HepG2 (cell line): ENCODE results near the gene DDX6. TPM values are rescaled to one million over a fixed set of nuclear protein-coding genes. Genes with fewer than 3 reads are reported as not detected.

Source experiments
- ATAC-seq: fragments of 200-7000 bp; cut with Tn5 transposase; 3 replicates; pipeline ENCODE4 v1.9.1; 2020; ENCODE audit warnings: mild to moderate bottlenecking, moderate library complexity
- BruUV-seq: library from RNA; stranded (reverse); fragments of 400-500 nt; replicated peaks from 2 replicates; lab custom pipeline; 2021; lab: Mats Ljungman, UMichigan
- CTCF ChIA-PET: fragments of 300-600 bp; formaldehyde crosslinking; extraction: SDS; loops from one replicate; lab custom pipeline; 2021; ENCODE audit warnings: low total read pairs, inconsistent platforms, low intra/inter-chr PET ratio; lab: Yijun Ruan, JAX
- POLR2A ChIA-PET: fragments of 350-600 bp; sonication (Branson Sonifier 250); formaldehyde crosslinking; loops from one replicate; lab custom pipeline; 2020; ENCODE audit warnings: antibody characterized with exemption, inconsistent platforms; lab: Yijun Ruan, JAX
- DNase-seq: peaks from one replicate; pipeline ENCODE4 v3.0.0-alpha.2; 2015; ENCODE audit warnings: low spot score
- FAIRE-seq: peaks from 3 replicates; lab custom pipeline; 2011; peaks lifted over from hg19 to GRCh38; lab: Jason Lieb, UNC
- H2AFZ ChIP-seq: one replicate; pipeline ENCODE4 v1.6.1; 2011; ENCODE audit warnings: low read length, inconsistent platforms
- H3K27ac ChIP-seq: fragments of 300-600 bp; 3 replicates; pipeline ENCODE4 v1.8.0; 2011; ENCODE audit warnings: mixed run types, mild to moderate bottlenecking, mixed read lengths, low read length, inconsistent platforms; ENCODE audit not compliant: insufficient read depth; ENCODE audit errors: extremely low read length
- H3K27me3 ChIP-seq, 2 experiments: fragments of 200-600 bp in 1 of 2; 2 replicates in 1 of 2; 3 replicates in 1 of 2; pipeline versions ENCODE4 v1.6.0 to v1.8.0; 2011; ENCODE audit warnings: low read length in 2 of 2, mild to moderate bottlenecking in 2 of 2, moderate library complexity in 2 of 2, inconsistent platforms in 1 of 2; ENCODE audit not compliant: insufficient read depth in 2 of 2, control insufficient read depth in 1 of 2
- H3K36me3 ChIP-seq, 2 experiments: fragments of 200-600 bp in 1 of 2; replicated peaks in 1 of 2; 2 replicates in 1 of 2; 3 replicates in 1 of 2; pipeline versions ENCODE4 v1.5.1 to v1.8.0; 2011; ENCODE audit warnings: low read length in 2 of 2, inconsistent platforms in 1 of 2; ENCODE audit not compliant: insufficient read depth in 2 of 2, control insufficient read depth in 1 of 2
- H3K4me1 ChIP-seq: 2 replicates; pipeline ENCODE4 v1.5.1; 2012; ENCODE audit warnings: low read length, inconsistent platforms; ENCODE audit not compliant: insufficient read depth
- H3K4me2 ChIP-seq: 2 replicates; pipeline ENCODE4 v1.6.0; 2011; ENCODE audit warnings: low read depth, low read length, inconsistent platforms
- H3K4me3 ChIP-seq, 3 experiments: fragments of 200-600 bp in 1 of 3; sonication (generic), shearing (Covaris generic) in 1 of 3; replicated peaks in 1 of 3; 2 replicates each; pipeline ENCODE4 v1.5.1; 2011 to 2016; ENCODE audit warnings: low read length in 3 of 3, inconsistent platforms in 2 of 3, low read depth in 2 of 3, mild to moderate bottlenecking in 2 of 3, control low read depth in 1 of 3, mixed read lengths in 1 of 3; ENCODE audit not compliant: insufficient read depth in 1 of 3
- H3K79me2 ChIP-seq: one replicate; pipeline ENCODE4 v1.6.1; 2011; ENCODE audit warnings: low read length, inconsistent platforms; ENCODE audit not compliant: insufficient read depth
- H3K9ac ChIP-seq: 2 replicates; pipeline ENCODE4 v1.6.0; 2011; ENCODE audit warnings: mild to moderate bottlenecking, low read depth, low read length, inconsistent platforms; ENCODE audit not compliant: insufficient read depth
- H3K9me3 ChIP-seq: 2 replicates; pipeline ENCODE4 v1.5.1; 2012; ENCODE audit warnings: mild to moderate bottlenecking, low read length
- H4K20me1 ChIP-seq: 2 replicates; pipeline ENCODE4 v1.6.0; 2011; ENCODE audit warnings: inconsistent platforms, mild to moderate bottlenecking, low read length, moderate library complexity; ENCODE audit not compliant: insufficient read depth
- ARID5B ChIP-seq: IDR thresholded peaks from 2 replicates; pipeline ENCODE4 v1.4.0; 2020; ENCODE audit warnings: mild to moderate bottlenecking, missing genetic modification reagents
- LCORL ChIP-seq, 2 experiments: fragments of 450-650 bp in 1 of 2; sonication (generic) in 1 of 2; formaldehyde crosslinking in 1 of 2; IDR thresholded peaks; 2 replicates each; pipeline versions ENCODE4 v1.5.0 to v1.6.1; 2017 to 2020; ENCODE audit warnings: antibody characterized with exemption in 1 of 2, missing genetic modification reagents in 1 of 2
- MEIS1 ChIP-seq: sonication (generic); formaldehyde crosslinking; IDR thresholded peaks from 2 replicates; pipeline ENCODE4 v1.9.0; 2021; ENCODE audit warnings: mild to moderate bottlenecking, missing genetic modification reagents, moderate library complexity, borderline replicate concordance
- NR2F6 ChIP-seq, 2 experiments: IDR thresholded peaks; 2 replicates each; pipeline ENCODE4 v1.6.1; 2016; ENCODE audit warnings: antibody characterized with exemption in 1 of 2, mild to moderate bottlenecking in 1 of 2
- RARA ChIP-seq: IDR thresholded peaks from 2 replicates; pipeline ENCODE4 v1.6.1; 2016; ENCODE audit warnings: missing genetic modification reagents, missing compliant biosample characterization
- RXRA ChIP-seq: sonication (generic); formaldehyde crosslinking; IDR thresholded peaks from 2 replicates; pipeline ENCODE4 v1.5.1; 2020; ENCODE audit warnings: missing genetic modification reagents
- SOX13 ChIP-seq, 3 experiments: fragments of 450-650 bp in 1 of 3; sonication (generic) in 1 of 3; formaldehyde crosslinking in 1 of 3; IDR thresholded peaks in 2 of 3; conservative IDR thresholded peaks in 1 of 3; 2 replicates each; pipeline versions ENCODE4 v1.5.0 to v1.6.1; 2016 to 2020; ENCODE audit warnings: antibody characterized with exemption in 1 of 3, mild to moderate bottlenecking in 1 of 3, missing compliant biosample characterization in 1 of 3, missing genetic modification reagents in 1 of 3, moderate library complexity in 1 of 3
- SOX5 ChIP-seq: IDR thresholded peaks from 2 replicates; pipeline ENCODE4 v1.6.1; 2016; ENCODE audit warnings: borderline replicate concordance
- SOX6 ChIP-seq, 2 experiments: fragments of 450-650 bp in 1 of 2; sonication (generic) in 1 of 2; formaldehyde crosslinking in 1 of 2; IDR thresholded peaks; 2 replicates each; pipeline versions ENCODE4 v1.4.0 to v1.6.1; 2017 to 2020; ENCODE audit warnings: antibody characterized with exemption in 1 of 2, mild to moderate bottlenecking in 1 of 2, missing genetic modification reagents in 1 of 2
- ZKSCAN8 ChIP-seq: IDR thresholded peaks from 2 replicates; pipeline ENCODE4 v1.6.1; 2016; ENCODE audit warnings: borderline replicate concordance, missing genetic modification reagents, missing compliant biosample characterization
- ZMYM3 ChIP-seq: sonication (generic); formaldehyde crosslinking; IDR thresholded peaks from 2 replicates; pipeline ENCODE4 v1.5.1; 2020; ENCODE audit warnings: mild to moderate bottlenecking, missing genetic modification reagents
- ZNF530 ChIP-seq: sonication (generic); formaldehyde crosslinking; IDR thresholded peaks from 2 replicates; pipeline ENCODE4 v1.5.0; 2020; ENCODE audit warnings: low read depth, mild to moderate bottlenecking, missing genetic modification reagents
- ZNF562 ChIP-seq: sonication (generic); formaldehyde crosslinking; IDR thresholded peaks from 2 replicates; pipeline ENCODE4 v1.8.0; 2022; ENCODE audit warnings: missing genetic modification reagents, borderline replicate concordance
- ZNF570 ChIP-seq: sonication (generic); formaldehyde crosslinking; IDR thresholded peaks from 2 replicates; pipeline ENCODE4 v1.4.0; 2020; ENCODE audit warnings: mild to moderate bottlenecking, missing genetic modification reagents, borderline replicate concordance
- WGBS: methylation state at CpG from one replicate; pipeline ENCODE4 v1.1.6; 2017; ENCODE audit warnings: low lambda C conversion rate; 5-methylcytosine and 5-hydroxymethylcytosine counted together
- in situ Hi-C: cut with HindIII; loops from 2 replicates; pipeline ENCODE4 v1.10.0; 2017; ENCODE audit warnings: low pct_unique_long_range_greater_than_20kb; ENCODE audit not compliant: extremely low pct_ligation_motif_present
- intact Hi-C: fragments of 100-400 bp; cut with micrococcal nuclease; formaldehyde crosslinking; loops from one replicate; pipeline ENCODE4 v1.10.0; 2022; ENCODE audit not compliant: unreplicated experiment
- polyA plus RNA-seq, 8 experiments: library from polyadenylated mRNA; depleted of rRNA in 3 of 8; stranded (reverse) in 7 of 8; unstranded in 1 of 8; fragments of >200 nt; fragmentation: Illumina TruSeq in 4 of 8; extraction: Trizol in 4 of 8; gene quantifications; 2 replicates each; pipeline versions ENCODE4 v1.2.1 to v1.2.3, GENCODE V29; 2011 to 2016; ENCODE audit warnings: low read depth in 4 of 8, missing spikeins in 1 of 8, mixed read lengths in 1 of 8; ENCODE audit not compliant: insufficient read depth in 1 of 8
- total RNA-seq, 5 experiments: library from RNA; depleted of rRNA; stranded (reverse); fragments of >200 nt; fragmentation: Illumina TruSeq; extraction: Trizol; gene quantifications; 2 replicates each; pipeline ENCODE4 v1.2.3, GENCODE V29; 2016; ENCODE audit warnings: low read depth in 1 of 5
- TF ChIP-seq, protein P1 (sequence below): sonication (generic); formaldehyde crosslinking; IDR thresholded peaks from 2 replicates; pipeline ENCODE4 v1.4.0; 2020; ENCODE audit warnings: missing genetic modification reagents, borderline replicate concordance
- TF ChIP-seq, protein P2 (sequence below): sonication (generic); formaldehyde crosslinking; IDR thresholded peaks from 2 replicates; pipeline ENCODE4 v1.8.1; 2023; ENCODE audit warnings: mild to moderate bottlenecking, missing genetic modification reagents

DDX6 gene
- total and polyA plus RNA-seq, 2 of the 13 experiments (the other 11 are each of a cell fraction or from before 2014, with no cell fraction given) = 20.9 to 59.2 TPM

DNA sequence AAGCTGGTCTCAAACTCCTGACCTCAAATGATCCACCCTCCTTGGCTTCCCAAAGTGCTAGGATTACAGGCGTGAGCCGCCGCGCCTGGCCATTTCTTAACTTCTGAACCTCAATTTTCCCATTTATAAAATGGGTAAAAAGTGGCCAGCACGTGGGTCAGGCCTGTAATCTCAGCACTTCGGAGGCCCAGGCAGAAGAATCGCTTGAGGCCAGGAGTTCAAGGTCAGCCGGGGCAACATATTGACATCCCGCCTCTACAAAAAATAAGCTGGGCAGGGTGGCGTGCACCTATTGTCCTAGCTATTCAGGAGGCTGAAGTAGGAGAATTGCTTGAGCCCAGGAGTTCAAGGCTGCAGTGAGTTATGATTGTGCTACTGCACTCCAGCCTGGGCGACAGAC is 6.5 kb upstream of the DDX6 start:
- Histone ChIP-seq H3K9ac (no peak overlapping the region), H3K36me3 (no peaks in the 10 kb centered on the region), H3K4me1 (peaks cover 23% of the 10 kb centered on the region), H3K4me3 (no peak overlapping the region), H3K4me2 (no peak overlapping the region; the same call in 1 of the 2 replicates), H2AFZ (no peak overlapping the region), H4K20me1 (no peaks in the 10 kb centered on the region; the same call in 1 of the 2 replicates), H3K27ac (no peak overlapping the region), H3K27me3 (peaks cover 0 to 10% of the 10 kb centered on the region in 2 experiments; a peak in 1 of 5 replicates), H3K9me3 (no peaks in the 10 kb centered on the region), H3K79me2 (no peaks in the 10 kb centered on the region)
- in situ Hi-C loops (no loop called here), intact Hi-C loops (no loop called here)
- 38% methylated on average over 11 of the region's 11 CpGs for WGBS
- no peak for ATAC-seq
- no TSS peak for BruUV-seq
- ChIA-PET CTCF (no interaction called here), POLR2A (no interaction called here)
- DNase-seq = peak; percentile 15
- no peak for FAIRE-seq
- TF ChIP-seq LCORL (IDR thresholded peaks at IDR 0.05) (no peak), LCORL (CRISPR knock-in tag; IDR thresholded peaks at IDR 0.05) (no peak), ZNF530 (CRISPR knock-in tag) (no peak), ZMYM3 (CRISPR knock-in tag) (peak; percentile 41; the same call in 1 of the 2 replicates), ARID5B (CRISPR knock-in tag) (0 out of 2 replicates have a peak, but pooled peaks have one; percentile 18), ZNF570 (CRISPR knock-in tag) (no peak), ZNF562 (CRISPR knock-in tag) (no peak), ZKSCAN8 (no peak), RXRA (peak; percentile 36; the same call in 1 of the 2 replicates), NR2F6 (IDR thresholded peaks at IDR 0.05) (peak; percentile 44; the same call in 1 of the 2 replicates), NR2F6 (CRISPR knock-in tag; IDR thresholded peaks at IDR 0.05) (no peak), SOX13 (IDR thresholded peaks at IDR 0.05) (no peak), SOX13 (CRISPR knock-in tag; conservative IDR thresholded peaks at IDR 0.05 in 1 of 2, IDR thresholded peaks at IDR 0.05 in 1 of 2) (peak in 1 of 2 experiments; percentile 41; a peak in 1 of 4 replicates), MEIS1 (CRISPR knock-in tag) (no peak), SOX5 (CRISPR knock-in tag) (0 out of 2 replicates have a peak, but pooled peaks have one; percentile 13), SOX6 (IDR thresholded peaks at IDR 0.05) (no peak), SOX6 (CRISPR knock-in tag; IDR thresholded peaks at IDR 0.05) (peak; percentile 61), RARA (CRISPR knock-in tag) (peak; percentile 64)
- TF ChIP-seq, protein P1, sequence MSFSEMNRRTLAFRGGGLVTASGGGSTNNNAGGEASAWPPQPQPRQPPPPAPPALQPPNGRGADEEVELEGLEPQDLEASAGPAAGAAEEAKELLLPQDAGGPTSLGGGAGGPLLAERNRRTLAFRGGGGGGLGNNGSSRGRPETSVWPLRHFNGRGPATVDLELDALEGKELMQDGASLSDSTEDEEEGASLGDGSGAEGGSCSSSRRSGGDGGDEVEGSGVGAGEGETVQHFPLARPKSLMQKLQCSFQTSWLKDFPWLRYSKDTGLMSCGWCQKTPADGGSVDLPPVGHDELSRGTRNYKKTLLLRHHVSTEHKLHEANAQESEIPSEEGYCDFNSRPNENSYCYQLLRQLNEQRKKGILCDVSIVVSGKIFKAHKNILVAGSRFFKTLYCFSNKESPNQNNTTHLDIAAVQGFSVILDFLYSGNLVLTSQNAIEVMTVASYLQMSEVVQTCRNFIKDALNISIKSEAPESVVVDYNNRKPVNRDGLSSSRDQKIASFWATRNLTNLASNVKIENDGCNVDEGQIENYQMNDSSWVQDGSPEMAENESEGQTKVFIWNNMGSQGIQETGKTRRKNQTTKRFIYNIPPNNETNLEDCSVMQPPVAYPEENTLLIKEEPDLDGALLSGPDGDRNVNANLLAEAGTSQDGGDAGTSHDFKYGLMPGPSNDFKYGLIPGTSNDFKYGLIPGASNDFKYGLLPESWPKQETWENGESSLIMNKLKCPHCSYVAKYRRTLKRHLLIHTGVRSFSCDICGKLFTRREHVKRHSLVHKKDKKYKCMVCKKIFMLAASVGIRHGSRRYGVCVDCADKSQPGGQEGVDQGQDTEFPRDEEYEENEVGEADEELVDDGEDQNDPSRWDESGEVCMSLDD (CRISPR knock-in tag) = no peak
- TF ChIP-seq, protein P2, sequence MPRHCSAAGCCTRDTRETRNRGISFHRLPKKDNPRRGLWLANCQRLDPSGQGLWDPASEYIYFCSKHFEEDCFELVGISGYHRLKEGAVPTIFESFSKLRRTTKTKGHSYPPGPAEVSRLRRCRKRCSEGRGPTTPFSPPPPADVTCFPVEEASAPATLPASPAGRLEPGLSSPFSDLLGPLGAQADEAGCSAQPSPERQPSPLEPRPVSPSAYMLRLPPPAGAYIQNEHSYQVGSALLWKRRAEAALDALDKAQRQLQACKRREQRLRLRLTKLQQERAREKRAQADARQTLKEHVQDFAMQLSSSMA = no peak
